Measurements from ENCODE around the gene POLG.

The POLG gene

GRCh38 chr15:89334510-89335297 is at the start of gene POLG:
Gene POLG (minus strand): TSS chr15:89334824. CDS start chr15:89333754, 1,070 bp downstream.
- peak within 1 kb of the TSS; percentile 79 to 98 (median 93) for H3K27ac ChIP-seq
- peak within 1 kb of the TSS; percentile 68 to 94 (median 82) for H3K4me3 ChIP-seq

GRCh38 chr15:89384176-89384604 is 49.6 kb upstream of the POLG start:
- Histone ChIP-seq H3K27ac (no peak overlapping the region), H3K4me3 (no peak overlapping the region)

- Histone ChIP-seq H3K27ac (no peak overlapping the region), H3K4me3 (no peak overlapping the region)
Observed at GRCh38 chr15:89383365-89384175, 48.9 kb upstream of the POLG start.

GRCh38 chr15:89381888-89382686 is 47.5 kb upstream of the POLG start:
- no peak overlapping the region for H3K4me3 ChIP-seq

GRCh38 chr15:89381331-89381730 is 46.7 kb upstream of the POLG start:
- Histone ChIP-seq H3K27ac (no peak overlapping the region), H3K4me3 (no peak overlapping the region)

More at GRCh38 chr15:89381888-89382686, 47.5 kb upstream of the POLG start:
- H3K27ac ChIP-seq = no peak overlapping the region

- Histone ChIP-seq H3K4me3 (no peak overlapping the region), H3K27ac (no peak overlapping the region)
Observed at GRCh38 chr15:89379818-89380217, 45.2 kb upstream of the POLG start.

- peak overlapping the region in 2 of 21 experiments; percentile 3 to 35 for H3K27ac ChIP-seq
Observed at GRCh38 chr15:89379251-89379695, 44.6 kb upstream of the POLG start.

GRCh38 chr15:89378296-89379151 is 43.9 kb upstream of the POLG start:
- peak overlapping the region in 5 of 7 experiments; percentile 9 to 28 (median 16) for H3K4me3 ChIP-seq
- H3K27ac ChIP-seq = peak overlapping the region in 4 of 21 experiments; percentile 3 to 35 (median 28)

More at GRCh38 chr15:89379251-89379695, 44.6 kb upstream of the POLG start:
- H3K4me3 ChIP-seq = peak overlapping the region in 3 of 7 experiments; percentile 16 to 28 (median 28)

- Histone ChIP-seq H3K4me3 (peak overlapping the region in 1 of 7 experiments; percentile 28), H3K27ac (peak overlapping the region in 1 of 21 experiments; percentile 35)
Observed at GRCh38 chr15:89377842-89378295, 43.2 kb upstream of the POLG start.

GRCh38 chr15:89377024-89377841 is 42.6 kb upstream of the POLG start:
- H3K27ac ChIP-seq = no peak overlapping the region
- no peak overlapping the region for H3K4me3 ChIP-seq

- no peak overlapping the region for H3K4me3 ChIP-seq
- no peak overlapping the region for H3K27ac ChIP-seq
Observed at GRCh38 chr15:89376388-89376787, 41.8 kb upstream of the POLG start.

- Histone ChIP-seq H3K27ac (no peak overlapping the region), H3K4me3 (no peak overlapping the region)
Observed at GRCh38 chr15:89375093-89376005, 40.7 kb upstream of the POLG start.

GRCh38 chr15:89374086-89374981 is 39.7 kb upstream of the POLG start:
- H3K27ac ChIP-seq = no peak overlapping the region
- no peak overlapping the region for H3K4me3 ChIP-seq

- H3K27ac ChIP-seq = no peak overlapping the region
- H3K4me3 ChIP-seq = no peak overlapping the region
Observed at GRCh38 chr15:89372069-89372935, 37.7 kb upstream of the POLG start.

Data from skin epidermis (tissue), 12 donors.